ENCODE measurements around the gene ZBTB42. TPM values are rescaled to one million over a fixed set of nuclear protein-coding genes. Genes with fewer than 3 reads are reported as not detected.

Gene ZBTB42
- total RNA-seq, 2 experiments from 2014 or later = 1.3 TPM

DNA sequence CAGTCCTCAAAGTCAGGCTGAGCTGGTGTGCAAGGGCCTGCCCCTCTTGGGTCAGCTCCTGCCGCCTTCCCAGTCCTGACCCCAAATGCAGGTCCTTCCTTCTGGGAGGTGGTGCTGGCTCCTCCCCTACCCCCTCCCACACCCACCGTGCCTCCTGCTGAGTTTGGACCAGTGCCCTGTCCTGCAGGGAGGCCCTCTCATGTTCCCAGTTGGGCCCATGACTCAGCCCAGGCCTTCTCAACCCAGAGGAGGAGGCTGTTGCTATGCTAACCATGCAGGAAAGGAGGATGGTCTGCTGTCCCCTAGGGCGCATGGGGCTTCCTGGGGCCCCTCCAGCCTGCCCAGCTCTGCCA is 4.4 kb downstream of the ZBTB42 start:
- POLR2A ChIA-PET = no interaction called here
- ATAC-seq = no peak
- DNase-seq = no peak
- H3K36me3 Mint-ChIP-seq (ENCODE audit: low read depth) = no peaks in the 10 kb centered on the region
- CTCF ChIA-PET = no interaction called here
- H3K27me3 Mint-ChIP-seq = no peaks in the 10 kb centered on the region
- TF ChIP-seq, protein P1, sequence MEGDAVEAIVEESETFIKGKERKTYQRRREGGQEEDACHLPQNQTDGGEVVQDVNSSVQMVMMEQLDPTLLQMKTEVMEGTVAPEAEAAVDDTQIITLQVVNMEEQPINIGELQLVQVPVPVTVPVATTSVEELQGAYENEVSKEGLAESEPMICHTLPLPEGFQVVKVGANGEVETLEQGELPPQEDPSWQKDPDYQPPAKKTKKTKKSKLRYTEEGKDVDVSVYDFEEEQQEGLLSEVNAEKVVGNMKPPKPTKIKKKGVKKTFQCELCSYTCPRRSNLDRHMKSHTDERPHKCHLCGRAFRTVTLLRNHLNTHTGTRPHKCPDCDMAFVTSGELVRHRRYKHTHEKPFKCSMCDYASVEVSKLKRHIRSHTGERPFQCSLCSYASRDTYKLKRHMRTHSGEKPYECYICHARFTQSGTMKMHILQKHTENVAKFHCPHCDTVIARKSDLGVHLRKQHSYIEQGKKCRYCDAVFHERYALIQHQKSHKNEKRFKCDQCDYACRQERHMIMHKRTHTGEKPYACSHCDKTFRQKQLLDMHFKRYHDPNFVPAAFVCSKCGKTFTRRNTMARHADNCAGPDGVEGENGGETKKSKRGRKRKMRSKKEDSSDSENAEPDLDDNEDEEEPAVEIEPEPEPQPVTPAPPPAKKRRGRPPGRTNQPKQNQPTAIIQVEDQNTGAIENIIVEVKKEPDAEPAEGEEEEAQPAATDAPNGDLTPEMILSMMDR (IDR thresholded peaks at IDR 0.05) = no peak
- intact Hi-C loops (cut with micrococcal nuclease) = no loop called here
- peaks cover 9% of the 10 kb centered on the region for H3K4me1 Mint-ChIP-seq (ENCODE audit: low read depth)
- H3K27ac Mint-ChIP-seq = no peak overlapping the region
- no peak overlapping the region for H3K4me3 Mint-ChIP-seq
- no peaks in the 10 kb centered on the region for H3K9me3 Mint-ChIP-seq

DNA sequence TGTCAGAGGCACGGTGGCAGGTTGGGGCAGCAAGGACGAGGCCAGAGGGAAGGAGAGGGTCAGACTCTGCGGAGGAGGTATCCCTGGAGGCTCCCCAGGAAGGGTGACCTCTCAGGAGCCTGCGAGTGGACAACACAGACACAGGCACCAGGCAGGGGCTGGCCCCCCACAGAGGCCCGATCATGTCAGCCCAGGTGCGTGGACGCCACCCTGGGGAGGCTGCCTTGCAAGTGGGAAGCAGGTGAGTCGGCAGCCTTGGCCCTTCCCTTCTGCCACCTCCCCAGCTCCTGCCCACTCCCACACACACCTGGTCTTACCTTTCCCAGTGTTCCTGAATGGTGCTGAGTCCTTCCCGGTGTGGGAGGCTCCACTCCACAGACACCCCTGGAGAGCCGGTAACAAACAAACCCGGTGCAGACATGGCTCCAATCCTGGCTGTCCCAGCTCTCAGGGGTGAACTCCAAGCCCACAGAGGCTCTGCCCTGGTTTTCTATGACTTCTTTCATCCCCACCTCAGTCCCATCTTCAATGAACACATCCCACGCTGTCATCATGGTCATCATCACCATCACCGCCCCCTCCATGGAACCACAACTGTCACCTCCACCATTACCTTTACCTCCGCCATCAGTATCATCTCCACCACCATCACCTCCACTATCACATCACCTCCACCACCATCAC is 5.2 kb downstream of the ZBTB42 start:
- ChIA-PET POLR2A (no interaction called here), CTCF (no interaction called here)
- Mint-ChIP-seq H3K36me3 (ENCODE audit: low read depth) (no peaks in the 10 kb centered on the region), H3K4me1 (ENCODE audit: low read depth) (peaks cover 9% of the 10 kb centered on the region), H3K9me3 (no peaks in the 10 kb centered on the region), H3K27ac (no peak overlapping the region), H3K4me3 (no peak overlapping the region), H3K27me3 (no peaks in the 10 kb centered on the region)
- ATAC-seq (no peak), DNase-seq (no peak)
- TF ChIP-seq, protein P1 (IDR thresholded peaks at IDR 0.05) = no peak
- intact Hi-C loops (cut with micrococcal nuclease) = no loop called here

DNA sequence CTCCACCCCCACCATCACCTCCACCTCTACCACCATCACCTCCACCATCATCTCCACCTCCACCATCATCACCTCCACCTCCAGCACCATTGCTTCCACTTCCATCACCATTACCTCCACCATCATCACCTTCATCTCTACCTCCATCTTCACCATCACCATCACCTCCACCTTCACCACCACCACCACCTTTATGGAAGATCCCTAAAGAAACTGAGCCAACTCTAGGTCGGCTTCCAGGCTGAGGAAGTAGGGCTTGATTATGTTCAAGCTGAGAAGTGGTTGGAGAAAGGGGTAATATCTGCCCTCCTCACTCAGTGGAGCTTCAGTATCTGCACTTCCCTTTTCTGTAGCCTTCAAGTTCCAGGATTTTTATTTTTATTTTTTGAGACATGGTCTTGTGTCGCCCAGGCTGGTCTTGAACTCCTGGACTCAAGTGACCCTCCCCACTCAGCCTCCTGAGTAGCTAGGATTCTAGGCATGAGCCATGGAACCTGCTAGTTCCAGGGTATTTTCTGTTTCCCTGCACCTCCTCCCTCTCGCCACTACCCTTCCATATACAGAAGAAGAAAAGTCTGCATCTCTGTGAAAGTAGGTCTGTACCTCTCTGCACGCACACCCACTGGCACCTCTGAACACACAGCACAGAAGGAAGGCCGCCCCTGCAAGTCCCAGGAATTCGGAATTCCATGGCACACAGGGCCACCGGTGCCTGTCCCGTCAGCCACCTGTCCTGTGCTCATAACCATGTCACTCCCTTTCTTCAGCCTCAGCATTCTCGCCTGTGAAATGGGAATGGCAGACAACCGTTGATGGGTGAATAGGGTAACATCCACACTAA is 5.9 kb downstream of the ZBTB42 start:
- no peak for DNase-seq
- no peak for ATAC-seq
- Mint-ChIP-seq H3K27ac (no peak overlapping the region), H3K36me3 (ENCODE audit: low read depth) (no peaks in the 10 kb centered on the region), H3K27me3 (no peaks in the 10 kb centered on the region), H3K4me3 (no peak overlapping the region), H3K9me3 (no peaks in the 10 kb centered on the region), H3K4me1 (ENCODE audit: low read depth) (peaks cover 6% of the 10 kb centered on the region)
- TF ChIP-seq, protein P1 (IDR thresholded peaks at IDR 0.05) = no peak
- intact Hi-C loops (cut with micrococcal nuclease) = no loop called here
- ChIA-PET POLR2A (no interaction called here), CTCF (no interaction called here)

DNA sequence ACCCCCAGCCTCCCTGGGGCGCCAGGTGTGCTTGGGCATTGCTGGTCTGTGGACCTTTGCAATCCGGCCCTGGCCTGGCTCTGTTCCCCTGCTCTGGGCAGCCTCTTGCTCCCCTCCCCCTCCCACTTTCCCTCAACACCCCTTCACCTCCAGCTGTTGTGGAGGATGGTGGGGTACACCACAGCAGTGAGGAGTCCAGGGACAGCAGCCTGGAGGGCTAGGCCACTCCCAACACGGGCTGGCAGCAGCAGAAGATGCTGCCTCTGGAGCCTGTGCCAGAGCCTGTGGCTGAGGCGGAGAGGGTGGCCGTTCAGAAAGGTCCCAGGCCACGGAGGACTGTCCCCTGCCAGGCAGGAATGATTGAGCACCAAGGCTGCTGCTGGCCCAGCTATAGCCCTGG is 7.6 kb downstream of the ZBTB42 start:
- no peak for ATAC-seq
- TF ChIP-seq, protein P1 (IDR thresholded peaks at IDR 0.05) = no peak
- intact Hi-C loops (cut with micrococcal nuclease) = no loop called here
- ChIA-PET POLR2A (no interaction called here), CTCF (no interaction called here)
- Mint-ChIP-seq H3K9me3 (no peaks in the 10 kb centered on the region), H3K27me3 (no peaks in the 10 kb centered on the region), H3K4me3 (no peak overlapping the region), H3K4me1 (ENCODE audit: low read depth) (peaks cover 1% of the 10 kb centered on the region), H3K27ac (no peak overlapping the region), H3K36me3 (ENCODE audit: low read depth) (no peaks in the 10 kb centered on the region)
- no peak for DNase-seq

DNA sequence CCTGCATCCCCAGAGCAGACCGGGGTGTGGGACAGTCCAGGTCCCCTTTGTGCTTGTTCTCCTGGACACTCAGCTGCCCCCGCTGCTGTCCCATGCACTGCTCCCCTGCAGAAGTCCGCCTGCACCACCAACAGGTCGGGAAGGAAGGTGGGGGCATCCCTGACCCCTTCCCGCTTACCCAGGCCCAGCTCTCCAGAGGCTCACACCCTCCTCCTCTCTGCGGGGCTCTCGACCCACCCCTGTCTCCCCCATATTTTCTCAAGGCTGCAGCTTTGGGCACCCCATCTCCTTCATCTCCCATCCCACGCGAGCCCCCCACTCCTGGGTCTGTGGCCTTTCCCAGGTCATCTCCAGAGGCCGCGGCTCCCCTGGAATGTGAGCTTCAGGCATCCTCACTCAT is 9.4 kb downstream of the ZBTB42 start:
- TF ChIP-seq, protein P1 (IDR thresholded peaks at IDR 0.05) = no peak
- H3K9me3 Mint-ChIP-seq = no peaks in the 10 kb centered on the region
- DNase-seq (no peak), ATAC-seq (no peak)
- no peak overlapping the region for H3K27ac Mint-ChIP-seq
- peaks cover 7% of the 10 kb centered on the region for H3K36me3 Mint-ChIP-seq (ENCODE audit: low read depth)
- no peak overlapping the region for H3K4me3 Mint-ChIP-seq
- intact Hi-C loops (cut with micrococcal nuclease) = no loop called here
- POLR2A ChIA-PET = no interaction called here
- no peaks in the 10 kb centered on the region for H3K27me3 Mint-ChIP-seq
- CTCF ChIA-PET = interaction anchor here (1.2 kb wide), 1 partner anchor 42 kb away, joined by 3 read pairs; no protein-coding TSS in a partner anchor
- peaks cover 10% of the 10 kb centered on the region for H3K4me1 Mint-ChIP-seq (ENCODE audit: low read depth)

Data from activated CD8-positive, alpha-beta T cell treated with anti-CD3 and anti-CD28 coated beads for 36 hours (primary cell).